HG02973 (cell line): Measurements from ENCODE around the gene DENR.
"Not testable (repeated sequence)": the region's sequence is repeated elsewhere in the genome, so short reads cannot be mapped to it uniquely, and the experiment has no call there.

Experiments
- ATAC-seq: cut with Tn5 transposase; IDR thresholded peaks from one replicate; pipeline ENCODE4 v1.9.1; 2021; ENCODE audit warnings: moderate library complexity; ENCODE audit not compliant: unreplicated experiment

DENR gene

DNA sequence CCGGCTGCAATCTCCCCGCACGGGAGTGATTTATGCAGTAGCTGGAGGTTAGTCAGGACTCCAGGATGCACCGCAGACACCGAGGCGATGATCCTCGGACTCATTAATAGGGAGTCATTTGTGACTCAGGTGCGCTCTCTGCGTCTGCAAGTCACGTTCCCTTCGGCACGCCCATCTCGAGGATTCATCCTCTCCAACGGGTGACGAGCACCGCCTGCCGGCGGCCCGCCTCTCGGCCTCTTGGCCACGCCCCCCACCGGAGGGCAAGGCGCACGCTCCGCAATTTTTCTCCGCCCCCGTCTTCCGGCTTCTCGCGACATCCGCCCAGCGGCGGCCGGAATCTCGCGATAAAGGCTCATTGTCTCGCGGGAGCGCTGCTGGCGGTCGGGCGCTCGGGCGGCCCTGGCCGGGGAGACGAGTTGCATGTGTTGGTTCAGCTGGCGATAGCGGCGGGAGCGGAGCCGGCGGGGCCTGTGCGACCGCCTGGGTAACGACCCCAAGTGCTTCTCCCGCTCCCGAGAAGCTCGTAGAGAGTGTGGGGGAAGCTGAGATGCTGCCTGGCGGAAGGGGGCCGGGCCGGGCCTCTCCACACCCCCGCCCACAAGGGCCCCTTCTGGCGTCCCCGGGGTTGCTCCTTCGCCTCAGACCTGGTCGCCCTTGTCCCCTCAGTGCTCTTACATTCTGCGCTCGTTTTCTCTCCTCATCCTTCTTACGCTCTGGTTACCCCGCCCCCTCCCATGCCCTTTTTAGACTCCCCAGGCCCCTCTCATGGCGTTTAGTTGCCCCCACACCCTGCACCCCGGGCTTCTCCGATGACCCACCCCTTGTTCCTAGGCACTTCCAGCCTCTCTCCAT is at the start of gene DENR:
TSS of gene DENR (plus strand) at position 361 of the 855 bp plus-strand sequence. CDS start 878 bp downstream, outside the sequence.
- ATAC-seq: peak; percentile 92

GRCh38 chr12:122702890-122703611 is 49.6 kb upstream of the DENR start, which contains the start of gene HCAR2:
Gene HCAR2 (minus strand): TSS chr12:122703357. CDS start chr12:122703283, 74 bp downstream.
- not testable (repeated sequence) for ATAC-seq

DNA sequence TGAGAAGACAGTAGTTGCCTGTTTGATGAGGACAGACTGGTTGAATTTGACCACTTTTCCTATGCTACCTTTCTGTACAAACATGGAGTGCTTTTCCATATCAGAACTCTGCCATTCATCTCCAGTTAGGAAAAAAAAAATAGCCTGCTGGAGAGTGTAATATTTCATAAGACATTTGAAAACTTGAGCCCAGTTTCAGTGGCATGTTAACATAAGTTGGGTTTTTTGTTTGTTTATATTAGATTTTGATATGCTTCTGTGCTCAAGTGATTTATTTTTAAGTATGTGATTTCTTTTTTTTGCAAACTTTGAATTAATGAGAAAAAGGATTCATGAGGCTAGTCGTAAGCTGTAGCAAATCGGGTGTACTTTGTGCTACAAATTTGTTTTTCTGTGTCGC is 48.8 kb upstream of the DENR start:
- ATAC-seq: not testable (repeated sequence)

DNA sequence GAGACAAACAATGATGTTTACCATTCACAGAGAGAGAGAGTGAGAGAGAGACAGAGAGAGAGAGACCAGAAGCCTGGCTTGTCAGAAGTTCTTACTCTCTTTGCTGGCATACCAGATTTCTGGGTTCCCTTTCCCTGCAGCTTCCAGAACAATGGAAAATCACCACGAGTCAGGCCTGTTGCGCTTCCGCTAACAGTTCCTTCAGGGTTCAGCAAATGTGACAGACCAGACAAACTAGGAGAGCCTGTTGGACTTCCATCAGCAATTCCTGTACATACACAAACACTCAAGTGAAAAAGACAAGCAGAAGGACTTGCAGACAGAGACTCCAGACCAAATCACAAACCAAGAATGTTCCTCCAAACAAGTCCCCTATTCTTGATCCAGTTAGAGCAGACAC is 43.3 kb upstream of the DENR start:
- not testable (repeated sequence) for ATAC-seq

DNA sequence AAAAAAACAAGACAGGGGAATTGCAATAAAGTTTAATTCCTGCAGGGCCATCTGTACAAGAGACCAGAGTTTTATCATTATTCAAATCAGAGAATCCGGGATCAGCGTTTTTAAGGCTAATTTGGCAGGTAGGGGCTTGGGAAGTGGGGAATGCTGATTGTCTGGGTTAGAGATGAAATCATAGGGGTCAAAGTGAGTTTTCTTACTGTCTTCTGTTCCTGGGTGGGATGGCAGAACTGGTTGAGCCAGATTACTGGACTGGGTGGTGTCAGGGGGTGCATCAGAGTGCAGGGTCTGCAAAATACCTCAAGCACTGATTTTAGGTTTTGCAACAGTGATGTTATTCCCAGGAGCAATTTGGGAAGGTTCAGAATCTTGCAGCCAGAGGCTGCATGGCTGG is 42.3 kb upstream of the DENR start:
- not testable (repeated sequence) for ATAC-seq

GRCh38 chr12:122711266-122711665 is 41.4 kb upstream of the DENR start:
- ATAC-seq: not testable (repeated sequence)

DNA sequence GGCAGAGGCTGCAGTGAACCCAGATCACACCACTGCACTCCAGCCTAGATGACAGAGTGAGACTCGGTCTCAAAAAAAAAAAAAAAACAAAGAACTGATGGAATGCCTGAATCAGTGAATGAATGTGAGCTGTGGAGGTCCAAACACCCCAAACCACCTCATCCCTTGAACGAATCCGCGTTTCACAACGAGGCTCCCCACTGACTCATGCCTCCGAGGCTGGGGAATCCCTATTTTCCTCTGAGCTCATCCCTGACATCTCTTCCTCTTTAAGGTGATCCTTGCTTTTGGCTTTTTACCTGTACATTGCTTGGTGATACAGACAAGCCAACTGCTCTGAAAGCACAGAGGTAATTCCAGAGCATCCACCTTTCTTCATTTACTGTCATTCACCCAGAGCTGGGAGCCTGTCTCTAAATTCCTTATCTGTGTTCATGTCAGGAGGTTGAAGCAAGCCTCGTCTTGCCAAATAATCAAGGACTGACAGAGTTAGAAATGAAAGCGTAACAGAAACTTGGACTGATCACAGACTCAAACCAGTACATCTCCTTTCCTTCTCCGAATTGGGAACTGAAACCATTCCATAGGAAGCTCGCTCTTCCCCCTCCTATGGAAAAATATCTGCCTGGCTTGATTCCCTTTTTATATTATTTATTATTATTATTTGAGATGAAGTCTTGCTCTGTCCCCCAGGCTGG is 39.0 kb upstream of the DENR start:
- not testable (repeated sequence) for ATAC-seq

GRCh38 chr12:122715211-122715610 is 37.4 kb upstream of the DENR start:
- ATAC-seq: not testable (repeated sequence)

GRCh38 chr12:122716658-122717057 is 36.0 kb upstream of the DENR start, which contains the start of gene HCAR3:
Gene HCAR3 (minus strand): TSS chr12:122716811. CDS start chr12:122716737, 74 bp downstream.
- ATAC-seq: not testable (repeated sequence)

DNA sequence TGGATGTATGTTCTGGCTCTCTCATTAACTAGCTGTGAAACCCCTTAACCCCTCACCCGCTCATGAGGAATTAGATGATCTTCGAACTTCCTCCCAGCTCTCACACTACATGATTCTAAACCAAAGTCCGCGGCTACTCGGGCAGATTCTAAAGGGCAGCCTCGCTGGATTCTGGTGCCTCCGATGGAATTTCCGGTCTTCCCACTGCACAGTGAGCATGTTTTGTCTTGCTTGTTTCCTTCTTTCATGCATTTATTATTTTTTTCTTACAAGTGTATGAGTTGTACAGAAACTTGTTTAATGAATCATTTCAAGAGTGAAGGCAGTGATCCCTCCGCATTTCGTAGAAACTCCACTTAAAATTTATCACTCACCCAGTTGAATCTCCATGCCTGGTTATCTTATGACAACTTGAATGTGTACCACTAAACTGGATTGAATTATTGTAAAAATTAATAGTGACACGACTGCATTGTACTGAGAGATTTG is 31.5 kb upstream of the DENR start:
- ATAC-seq: no peak

- ATAC-seq: no peak
Measured at GRCh38 chr12:122722387-122722786, 30.2 kb upstream of the DENR start.

- no peak for ATAC-seq
Measured at GRCh38 chr12:122724641-122725243, 27.9 kb upstream of the DENR start.

- no peak for ATAC-seq
Measured at GRCh38 chr12:122725452-122726079, 27.1 kb upstream of the DENR start.

DNA sequence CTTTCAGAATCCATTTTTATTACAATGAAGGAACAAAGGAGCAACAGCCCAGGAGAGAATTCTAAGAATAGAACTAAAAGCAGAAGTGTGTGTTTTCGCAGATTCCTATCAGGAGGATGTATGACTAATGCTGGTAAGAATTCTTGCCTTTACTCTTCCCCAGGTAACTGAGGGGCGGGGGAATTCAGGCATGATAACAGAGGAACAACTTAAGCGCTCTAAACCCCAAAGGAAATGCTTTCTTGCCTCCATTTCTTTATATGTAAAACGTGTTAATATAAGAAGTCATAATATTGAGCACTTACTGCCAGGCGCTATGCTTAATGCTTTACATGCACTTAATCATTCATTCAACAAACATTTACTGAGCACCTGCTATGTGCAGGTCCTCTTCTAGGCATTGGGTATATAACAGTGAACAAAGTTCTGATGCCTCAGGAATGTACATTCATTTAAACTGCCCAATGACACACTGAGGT is 26.5 kb upstream of the DENR start:
- no peak for ATAC-seq

DNA sequence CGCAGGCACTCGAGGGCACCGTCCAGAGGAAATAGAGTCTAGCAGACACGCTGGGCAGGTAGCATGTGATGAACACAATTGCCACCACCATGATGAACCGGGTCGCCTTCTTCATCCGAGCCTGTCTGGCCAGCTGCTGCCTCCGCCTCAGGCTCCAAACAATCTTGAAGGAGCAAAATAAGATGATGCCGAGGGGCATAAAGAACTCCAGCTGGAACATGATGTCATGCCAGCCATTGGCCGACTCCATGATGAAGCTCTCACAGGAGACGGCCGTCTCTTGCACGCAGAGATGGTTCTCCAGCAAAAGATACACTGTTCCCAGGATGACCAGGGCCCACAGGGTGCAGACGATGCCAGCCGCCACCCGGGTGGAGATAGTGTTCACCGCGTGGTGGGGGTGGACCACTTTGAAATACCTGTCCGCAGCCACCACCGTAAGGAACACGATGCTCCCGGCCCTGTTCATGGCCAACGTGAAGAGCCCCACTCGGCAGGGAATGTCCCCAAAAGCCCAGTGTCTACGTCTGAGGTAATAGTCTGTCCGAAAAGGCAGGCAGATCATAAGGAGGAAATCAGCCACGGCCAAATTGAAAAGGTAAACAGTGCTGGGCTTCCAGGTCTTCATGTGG is 22.9 kb upstream of the DENR start:
- ATAC-seq: no peak

DNA sequence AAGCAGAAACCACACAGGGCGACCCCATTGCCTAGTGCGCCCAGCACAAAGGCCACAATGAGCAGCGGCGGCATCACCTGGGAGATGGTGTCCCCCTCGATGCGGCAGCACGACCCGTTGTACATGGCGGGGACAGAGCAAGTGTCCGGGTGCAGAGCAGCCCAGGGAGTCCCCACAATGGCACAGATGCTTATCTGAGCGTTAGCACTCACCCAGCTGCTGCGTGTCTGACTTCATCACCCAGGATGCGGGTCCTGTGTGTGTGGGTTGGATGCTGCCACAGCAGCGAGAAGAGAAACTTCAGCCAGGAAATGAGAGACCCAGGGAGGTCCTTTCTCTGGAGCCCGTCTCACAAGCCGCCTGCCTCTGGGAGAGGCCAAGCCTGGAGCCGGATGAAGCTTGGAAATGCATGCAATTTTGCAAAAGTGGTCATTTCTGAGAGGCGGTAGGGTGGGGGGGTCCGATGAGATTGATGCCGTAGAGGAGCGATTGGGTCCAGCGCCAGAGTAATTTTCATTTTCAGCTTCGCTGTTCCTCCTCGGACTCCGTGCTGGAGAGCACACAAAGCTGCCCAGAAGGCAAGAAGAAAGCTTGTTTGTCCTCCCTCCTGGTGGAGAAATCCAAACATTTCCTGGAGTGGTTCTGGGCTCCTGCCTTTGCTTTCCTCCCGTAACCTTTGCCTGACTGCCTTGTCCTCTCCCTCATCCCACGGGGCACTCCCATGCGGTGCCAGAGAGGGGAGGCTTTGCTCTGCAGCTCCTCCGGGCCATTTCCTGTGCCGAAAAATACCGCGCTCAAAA is 22.2 kb upstream of the DENR start, which contains the start of gene HCAR1:
TSS of gene HCAR1 (minus strand) at position 630 of the 800 bp plus-strand sequence. CDS start at position 125, 505 bp downstream.
- no peak for ATAC-seq

- no peak for ATAC-seq
Measured at GRCh38 chr12:122732170-122732569, 20.5 kb upstream of the DENR start.

GRCh38 chr12:122732611-122733010 is 20.0 kb upstream of the DENR start:
- ATAC-seq: no peak
